Neural cell (in vitro differentiated cells): ENCODE measurements around the gene ITGAL. TPM values are rescaled to one million over a fixed set of nuclear protein-coding genes. Genes with fewer than 3 reads are reported as not detected.

Source experiments
- H2AFZ ChIP-seq: fragments of 200-600, 300-800 bp; sonication (generic), shearing (Covaris generic); 2 replicates; pipeline ENCODE4 v1.6.0; 2014; ENCODE audit warnings: low read depth, mild to moderate bottlenecking, antibody characterized with exemption, low read length, moderate library complexity
- H3F3A ChIP-seq: fragments of 200-600 bp; shearing (Covaris generic); 2 replicates; pipeline ENCODE4 v1.6.1; 2016; ENCODE audit warnings: mild to moderate bottlenecking, moderate library complexity, mixed read lengths, antibody characterized with exemption, low read length; ENCODE audit not compliant: insufficient read depth, poor library complexity, severe bottlenecking
- H3K27ac ChIP-seq: fragments of 200-600, 300-800 bp; sonication (generic), shearing (Covaris generic); 2 replicates; pipeline ENCODE4 v1.5.1; 2014; ENCODE audit warnings: mild to moderate bottlenecking, low read length, moderate library complexity
- H3K27me3 ChIP-seq: fragments of 300-800, 200-600 bp; sonication (generic), shearing (Covaris generic); 2 replicates; pipeline ENCODE4 v1.6.0; 2014; ENCODE audit warnings: mild to moderate bottlenecking, low read depth, low read length, moderate library complexity; ENCODE audit not compliant: insufficient read depth
- H3K36me3 ChIP-seq: fragments of 300-800, 200-600 bp; sonication (generic), shearing (Covaris generic); 2 replicates; pipeline ENCODE4 v1.5.1; 2014; ENCODE audit warnings: mild to moderate bottlenecking, antibody characterized with exemption, low read length, moderate library complexity; ENCODE audit not compliant: insufficient read depth
- H3K4me2 ChIP-seq: fragments of 300-800, 200-600 bp; sonication (generic), shearing (Covaris generic); 2 replicates; pipeline ENCODE4 v1.6.0; 2014; ENCODE audit warnings: mild to moderate bottlenecking, low read length
- H3K4me3 ChIP-seq: fragments of 300-800, 200-600 bp; sonication (generic), shearing (Covaris generic); 2 replicates; pipeline ENCODE4 v1.5.1; 2014; ENCODE audit warnings: mild to moderate bottlenecking, low read length, moderate library complexity
- H3K79me2 ChIP-seq: fragments of 200-600 bp; shearing (Covaris generic); replicated peaks from 2 replicates; pipeline ENCODE4 v1.6.0; 2014; ENCODE audit warnings: mild to moderate bottlenecking, low read length, moderate library complexity; ENCODE audit not compliant: insufficient read depth
- H3K9ac ChIP-seq: fragments of 300-800, 200-600 bp; sonication (generic), shearing (Covaris generic); 2 replicates; pipeline ENCODE4 v1.6.1; 2016; ENCODE audit warnings: mild to moderate bottlenecking, low read length, mixed read lengths
- H3K9me2 ChIP-seq: fragments of 200-600 bp; shearing (Covaris generic); 2 replicates; pipeline ENCODE4 v1.6.1; 2016; ENCODE audit warnings: mild to moderate bottlenecking, low read length, mixed read lengths; ENCODE audit not compliant: insufficient read depth
- H3K9me3 ChIP-seq: fragments of 200-600, 300-800 bp; sonication (generic), shearing (Covaris generic); 2 replicates; pipeline ENCODE4 v1.6.1; 2016; ENCODE audit warnings: mild to moderate bottlenecking, mixed run types, low read length, moderate library complexity, mixed read lengths
- H4K20me1 ChIP-seq: fragments of 200-600 bp; shearing (Covaris generic); 2 replicates; pipeline ENCODE4 v1.6.1; 2016; ENCODE audit warnings: mild to moderate bottlenecking, mixed run types; ENCODE audit not compliant: insufficient read depth
- CTCF ChIP-seq: fragments of 450-650 bp; IDR thresholded peaks from 2 replicates; pipeline ENCODE4 v1.5.1; 2014; ENCODE audit warnings: antibody characterized with exemption, mild to moderate bottlenecking, moderate library complexity; ENCODE audit not compliant: poor library complexity, severe bottlenecking
- EP300 ChIP-seq: fragments of 450-650 bp; conservative IDR thresholded peaks from 2 replicates; pipeline ENCODE4 v1.6.1; 2014; ENCODE audit warnings: antibody characterized with exemption, mild to moderate bottlenecking, moderate library complexity; ENCODE audit not compliant: poor library complexity, severe bottlenecking
- EZH2 ChIP-seq: fragments of 200-600, 300-800 bp; shearing (Covaris generic), sonication (generic); IDR thresholded peaks from 2 replicates; pipeline ENCODE4 v1.6.1; 2014; ENCODE audit warnings: antibody characterized with exemption, low read length, borderline replicate concordance, mild to moderate bottlenecking; ENCODE audit not compliant: insufficient read depth, poor library complexity, severe bottlenecking
- MXI1 ChIP-seq: fragments of 450-650 bp; conservative IDR thresholded peaks from 2 replicates; pipeline ENCODE4 v1.6.1; 2014; ENCODE audit warnings: antibody characterized with exemption, mild to moderate bottlenecking; ENCODE audit not compliant: poor library complexity, severe bottlenecking
- POLR2AphosphoS5 ChIP-seq: IDR thresholded peaks from 2 replicates; pipeline ENCODE4 v1.6.1; 2012
- RAD21 ChIP-seq: fragments of 450-650 bp; conservative IDR thresholded peaks from 2 replicates; pipeline ENCODE4 v1.6.1; 2014; ENCODE audit warnings: antibody characterized with exemption, mild to moderate bottlenecking, moderate library complexity
- SMC3 ChIP-seq: fragments of 450-650 bp; conservative IDR thresholded peaks from 2 replicates; pipeline ENCODE4 v1.6.1; 2014; ENCODE audit warnings: antibody characterized with exemption, mild to moderate bottlenecking, moderate library complexity; ENCODE audit not compliant: poor library complexity
- TAF1 ChIP-seq: IDR thresholded peaks from 2 replicates; pipeline ENCODE4 v1.6.1; 2012; ENCODE audit warnings: low read depth
- polyA plus RNA-seq: library from polyadenylated mRNA; depleted of rRNA; stranded (reverse); fragments of >200 nt; gene quantifications from 2 replicates; pipeline ENCODE4 v1.2.3, GENCODE V29; 2014
- TF ChIP-seq, protein P1 (sequence below): IDR thresholded peaks from 2 replicates; pipeline ENCODE4 v1.6.1; 2012; ENCODE audit warnings: borderline replicate concordance

Gene ITGAL
- polyA plus RNA-seq, 1 donor from 2014 or later, result not detected

DNA sequence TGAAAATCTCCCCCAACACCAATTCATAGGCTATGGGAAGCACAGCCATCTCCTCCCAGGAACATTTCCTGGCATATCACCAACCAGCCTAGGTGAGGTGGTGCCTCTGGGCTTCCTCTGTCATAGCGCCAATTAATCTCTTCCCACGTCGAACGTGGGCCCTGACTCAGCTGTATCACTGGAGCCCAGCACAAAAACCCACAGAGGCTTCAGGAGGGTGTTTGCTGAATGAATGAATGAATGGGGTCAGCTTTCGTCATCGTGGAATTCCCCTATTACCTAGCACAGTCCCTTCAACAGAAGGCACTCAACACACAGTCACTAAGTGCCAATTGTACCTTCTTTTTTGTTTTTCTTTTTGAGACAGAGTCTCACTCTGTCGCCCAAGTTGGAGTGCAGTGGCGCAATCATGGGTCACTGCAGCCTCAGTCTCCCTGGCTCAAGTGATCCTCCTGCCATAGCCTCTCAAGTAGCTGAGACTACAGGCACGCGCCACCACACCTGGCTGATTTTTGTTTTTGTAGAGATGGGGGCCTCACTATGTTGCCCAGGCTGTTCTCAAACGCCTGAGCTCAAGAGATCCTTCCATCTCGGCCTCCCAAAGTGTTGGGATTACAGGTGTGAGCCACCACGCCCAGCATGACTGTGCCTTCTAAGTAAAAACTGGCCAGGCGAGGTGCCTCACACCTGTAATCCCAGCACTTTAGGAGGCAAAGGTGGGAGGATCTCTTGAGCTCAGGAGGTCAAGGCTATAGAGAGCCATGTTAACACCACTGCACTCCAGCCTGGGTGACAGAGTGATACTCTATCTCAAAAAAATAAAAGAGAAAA is 94.8 kb downstream of the ITGAL start:
- Histone ChIP-seq H3K36me3 (no peaks in the 10 kb centered on the region), H3K4me2 (peak overlapping the region; percentile 2), H3K27me3 (no peaks in the 10 kb centered on the region), H3K79me2 (no peaks in the 10 kb centered on the region), H3F3A (peaks cover 7% of the 10 kb centered on the region), H4K20me1 (no peaks in the 10 kb centered on the region), H2AFZ (no peak overlapping the region), H3K9ac (peak overlapping the region; percentile 41), H3K9me3 (no peaks in the 10 kb centered on the region), H3K4me3 (peak overlapping the region; percentile 53), H3K27ac (peak overlapping the region; percentile 76), H3K9me2 (no peaks in the 10 kb centered on the region)
- TF ChIP-seq EP300, result no peak
- TF ChIP-seq MXI1, result no peak
- TF ChIP-seq POLR2AphosphoS5, result no peak
- TF ChIP-seq EZH2, result no peak
- TF ChIP-seq TAF1, result no peak
- no peak for TF ChIP-seq RAD21
- no peak for TF ChIP-seq SMC3
- TF ChIP-seq, protein P1, sequence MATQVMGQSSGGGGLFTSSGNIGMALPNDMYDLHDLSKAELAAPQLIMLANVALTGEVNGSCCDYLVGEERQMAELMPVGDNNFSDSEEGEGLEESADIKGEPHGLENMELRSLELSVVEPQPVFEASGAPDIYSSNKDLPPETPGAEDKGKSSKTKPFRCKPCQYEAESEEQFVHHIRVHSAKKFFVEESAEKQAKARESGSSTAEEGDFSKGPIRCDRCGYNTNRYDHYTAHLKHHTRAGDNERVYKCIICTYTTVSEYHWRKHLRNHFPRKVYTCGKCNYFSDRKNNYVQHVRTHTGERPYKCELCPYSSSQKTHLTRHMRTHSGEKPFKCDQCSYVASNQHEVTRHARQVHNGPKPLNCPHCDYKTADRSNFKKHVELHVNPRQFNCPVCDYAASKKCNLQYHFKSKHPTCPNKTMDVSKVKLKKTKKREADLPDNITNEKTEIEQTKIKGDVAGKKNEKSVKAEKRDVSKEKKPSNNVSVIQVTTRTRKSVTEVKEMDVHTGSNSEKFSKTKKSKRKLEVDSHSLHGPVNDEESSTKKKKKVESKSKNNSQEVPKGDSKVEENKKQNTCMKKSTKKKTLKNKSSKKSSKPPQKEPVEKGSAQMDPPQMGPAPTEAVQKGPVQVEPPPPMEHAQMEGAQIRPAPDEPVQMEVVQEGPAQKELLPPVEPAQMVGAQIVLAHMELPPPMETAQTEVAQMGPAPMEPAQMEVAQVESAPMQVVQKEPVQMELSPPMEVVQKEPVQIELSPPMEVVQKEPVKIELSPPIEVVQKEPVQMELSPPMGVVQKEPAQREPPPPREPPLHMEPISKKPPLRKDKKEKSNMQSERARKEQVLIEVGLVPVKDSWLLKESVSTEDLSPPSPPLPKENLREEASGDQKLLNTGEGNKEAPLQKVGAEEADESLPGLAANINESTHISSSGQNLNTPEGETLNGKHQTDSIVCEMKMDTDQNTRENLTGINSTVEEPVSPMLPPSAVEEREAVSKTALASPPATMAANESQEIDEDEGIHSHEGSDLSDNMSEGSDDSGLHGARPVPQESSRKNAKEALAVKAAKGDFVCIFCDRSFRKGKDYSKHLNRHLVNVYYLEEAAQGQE, result no peak
- TF ChIP-seq CTCF, result no peak

DNA sequence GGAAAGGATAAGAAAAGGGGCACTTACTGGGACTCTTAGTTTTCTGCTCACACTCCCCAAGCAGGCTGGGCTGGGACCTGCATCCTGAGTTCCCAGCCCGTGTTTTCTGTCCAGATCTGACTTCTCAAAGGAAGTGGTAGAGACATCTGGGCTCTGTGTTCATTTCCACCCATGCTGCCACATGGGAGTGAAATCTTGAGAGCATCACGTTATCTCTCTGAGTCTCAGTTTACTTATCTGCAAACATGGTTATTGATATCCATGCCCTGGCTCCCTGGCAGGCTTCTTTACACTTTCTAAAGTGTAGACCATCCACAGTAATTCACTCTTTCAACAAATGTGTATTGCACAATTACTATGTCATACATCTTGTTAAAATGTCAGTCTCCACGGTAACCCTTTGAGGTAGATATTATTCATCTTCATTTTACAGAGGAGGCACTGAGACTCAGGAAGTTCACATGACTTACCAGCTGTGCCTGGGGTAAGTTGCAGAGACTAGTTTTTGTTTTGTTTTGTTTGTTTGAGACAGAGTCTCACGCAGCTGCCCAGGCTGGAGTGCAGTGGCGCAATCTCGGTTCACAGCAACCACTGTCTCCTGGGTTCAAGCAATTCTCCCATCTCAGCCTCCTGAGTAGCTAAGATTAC is 95.6 kb downstream of the ITGAL start:
- Histone ChIP-seq H2AFZ (no peak overlapping the region), H3K9ac (peak overlapping the region; percentile 41), H3F3A (peaks cover 7% of the 10 kb centered on the region), H3K27me3 (no peaks in the 10 kb centered on the region), H3K4me2 (peak overlapping the region; percentile 2), H3K36me3 (no peaks in the 10 kb centered on the region), H3K4me3 (peak overlapping the region; percentile 53), H3K9me3 (no peaks in the 10 kb centered on the region), H4K20me1 (no peaks in the 10 kb centered on the region), H3K27ac (peak overlapping the region; percentile 76), H3K79me2 (no peaks in the 10 kb centered on the region), H3K9me2 (no peaks in the 10 kb centered on the region)
- TF ChIP-seq POLR2AphosphoS5, result peak; percentile 74
- TF ChIP-seq MXI1, result peak; percentile 62
- TF ChIP-seq EZH2, result no peak
- no peak for TF ChIP-seq TAF1
- TF ChIP-seq RAD21, result peak; percentile 13
- no peak for TF ChIP-seq CTCF
- peak; percentile 72 for TF ChIP-seq EP300
- TF ChIP-seq SMC3, result peak; percentile 34
- TF ChIP-seq, protein P1, result no peak
